ENCODE results near the gene OMA1. TPM values are rescaled to one million over a fixed set of nuclear protein-coding genes. Genes with fewer than 3 reads are reported as not detected.
A peak's percentile ranks its signal among the peaks of the same experiment; 100 is the strongest.

The OMA1 gene
- total and polyA plus RNA-seq, 7 donors, result 8.2 to 30.4 (median 18.0) TPM

DNA sequence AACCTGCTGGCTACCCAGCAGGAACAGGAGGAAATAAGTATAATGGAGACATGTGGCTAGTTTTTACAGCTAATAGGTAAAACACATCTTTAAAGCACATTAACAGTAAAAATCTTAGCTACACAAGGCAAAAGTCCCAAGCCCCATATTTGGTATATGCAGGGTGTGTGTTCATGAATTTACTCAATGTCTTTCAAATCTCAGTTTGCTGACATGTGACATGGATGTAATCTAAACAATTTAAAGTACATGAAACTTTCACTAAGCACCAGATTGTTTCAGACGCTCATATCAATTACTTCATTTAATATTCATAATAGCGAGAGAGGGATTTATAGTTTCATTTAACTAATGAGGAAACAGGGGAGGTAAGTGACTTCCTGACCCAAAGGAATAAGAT, 26.6 kb upstream of the OMA1 start:
- H3K27ac ChIP-seq, result no peak overlapping the region
- TF ChIP-seq, protein P1, sequence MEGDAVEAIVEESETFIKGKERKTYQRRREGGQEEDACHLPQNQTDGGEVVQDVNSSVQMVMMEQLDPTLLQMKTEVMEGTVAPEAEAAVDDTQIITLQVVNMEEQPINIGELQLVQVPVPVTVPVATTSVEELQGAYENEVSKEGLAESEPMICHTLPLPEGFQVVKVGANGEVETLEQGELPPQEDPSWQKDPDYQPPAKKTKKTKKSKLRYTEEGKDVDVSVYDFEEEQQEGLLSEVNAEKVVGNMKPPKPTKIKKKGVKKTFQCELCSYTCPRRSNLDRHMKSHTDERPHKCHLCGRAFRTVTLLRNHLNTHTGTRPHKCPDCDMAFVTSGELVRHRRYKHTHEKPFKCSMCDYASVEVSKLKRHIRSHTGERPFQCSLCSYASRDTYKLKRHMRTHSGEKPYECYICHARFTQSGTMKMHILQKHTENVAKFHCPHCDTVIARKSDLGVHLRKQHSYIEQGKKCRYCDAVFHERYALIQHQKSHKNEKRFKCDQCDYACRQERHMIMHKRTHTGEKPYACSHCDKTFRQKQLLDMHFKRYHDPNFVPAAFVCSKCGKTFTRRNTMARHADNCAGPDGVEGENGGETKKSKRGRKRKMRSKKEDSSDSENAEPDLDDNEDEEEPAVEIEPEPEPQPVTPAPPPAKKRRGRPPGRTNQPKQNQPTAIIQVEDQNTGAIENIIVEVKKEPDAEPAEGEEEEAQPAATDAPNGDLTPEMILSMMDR (IDR thresholded peaks at IDR 0.05), result no peak
- H3K4me1 ChIP-seq, result peaks cover 7% of the 10 kb centered on the region
- 58 to 75% (median 71%) methylated on average over 2 of the region's 2 CpGs for WGBS, 3 donors
- intact Hi-C loops (cut with DNase I), result no loop called here
- H3K4me3 ChIP-seq, result no peak overlapping the region
- no peak for DNase-seq
- no peaks in the 10 kb centered on the region for H3K9me3 ChIP-seq
- no peaks in the 10 kb centered on the region for H3K36me3 ChIP-seq (ENCODE audit: insufficient read depth in 1 of 2, low read depth in 1 of 2)
- no peak for ATAC-seq
- H3K27me3 ChIP-seq (ENCODE audit: insufficient read depth in 3 of 3, low read length in 2 of 3), result peaks cover 0 to 44% (median 7%) of the 10 kb centered on the region in 3 donors

DNA sequence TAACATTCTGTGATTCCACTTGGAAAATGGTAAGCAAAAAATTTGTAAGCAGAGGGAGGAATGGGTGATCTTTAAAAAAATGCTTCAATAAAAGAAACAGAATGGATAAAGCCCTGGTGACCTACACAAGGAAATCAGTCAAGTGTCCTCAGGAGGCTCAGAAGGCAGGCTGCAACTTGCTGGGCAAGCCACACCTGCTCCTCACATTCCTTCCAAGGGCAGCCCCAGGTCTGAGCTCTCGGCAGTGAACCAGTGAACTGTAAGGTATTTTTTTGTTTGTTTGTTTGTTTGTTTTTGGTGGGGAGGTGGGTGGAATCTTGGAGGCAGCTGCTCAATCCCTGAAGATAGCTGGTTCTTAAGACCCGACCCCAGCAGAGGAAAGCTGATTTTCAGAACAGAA, 26.2 kb upstream of the OMA1 start:
- Histone ChIP-seq H3K27ac (no peak overlapping the region), H3K36me3 (ENCODE audit: insufficient read depth in 1 of 2, low read depth in 1 of 2) (no peaks in the 10 kb centered on the region), H3K4me1 (peaks cover 11% of the 10 kb centered on the region), H3K4me3 (no peak overlapping the region), H3K27me3 (ENCODE audit: insufficient read depth in 3 of 3, low read length in 2 of 3) (peaks cover 0 to 40% (median 7%) of the 10 kb centered on the region in 3 donors), H3K9me3 (no peaks in the 10 kb centered on the region)
- DNase-seq, result no peak
- intact Hi-C loops (cut with DNase I), result no loop called here
- TF ChIP-seq, protein P1 (IDR thresholded peaks at IDR 0.05), result no peak
- WGBS, 3 donors, result 52 to 71% (median 67%) methylated on average over 2 of the region's 2 CpGs
- ATAC-seq, result no peak

DNA sequence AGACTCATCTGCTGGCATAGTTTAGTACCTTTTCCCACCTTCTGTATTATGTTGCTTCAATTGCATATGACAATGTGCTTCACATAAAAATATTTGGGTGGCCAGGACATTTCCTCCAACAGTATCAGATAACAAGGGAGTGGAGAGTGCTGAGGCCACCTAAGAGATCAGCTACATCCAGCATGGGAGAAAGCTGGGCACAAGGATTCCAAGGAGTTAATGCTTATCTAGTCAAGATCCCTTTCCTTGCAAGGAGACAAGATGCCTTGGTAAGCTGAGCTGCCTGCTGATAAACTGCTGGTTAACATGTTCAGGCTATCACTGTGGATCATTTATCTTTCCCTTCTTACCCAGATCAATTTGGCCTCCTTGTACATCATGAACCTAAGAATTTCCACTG, 25.1 kb upstream of the OMA1 start:
- no peak for DNase-seq
- Histone ChIP-seq H3K36me3 (ENCODE audit: insufficient read depth in 1 of 2, low read depth in 1 of 2) (no peaks in the 10 kb centered on the region), H3K4me3 (no peak overlapping the region), H3K9me3 (no peaks in the 10 kb centered on the region), H3K27ac (no peak overlapping the region), H3K4me1 (peaks cover 21% of the 10 kb centered on the region), H3K27me3 (ENCODE audit: insufficient read depth in 3 of 3, low read length in 2 of 3) (peaks cover 0 to 29% (median 0%) of the 10 kb centered on the region in 3 donors)
- no peak for ATAC-seq
- intact Hi-C loops (cut with DNase I), result no loop called here
- TF ChIP-seq, protein P1 (IDR thresholded peaks at IDR 0.05), result no peak

DNA sequence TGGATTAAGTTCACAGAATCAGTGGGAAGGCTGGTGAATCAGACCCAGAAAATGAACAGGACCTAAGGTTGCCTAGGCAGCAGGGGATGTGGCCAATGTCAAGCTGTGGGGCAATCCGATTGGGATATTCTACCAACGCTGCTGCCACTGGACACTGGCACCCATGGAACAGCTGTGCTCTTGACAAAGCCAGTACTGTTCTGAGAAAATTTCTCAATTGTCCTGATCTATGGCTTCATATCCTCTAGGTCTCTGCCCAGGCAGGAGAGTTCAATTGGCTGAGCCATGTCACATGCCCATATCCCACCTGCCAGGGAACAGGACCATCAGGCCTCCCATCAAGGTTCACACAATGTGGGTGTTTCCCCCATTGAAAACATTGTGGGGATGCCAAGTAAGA, 24.3 kb upstream of the OMA1 start:
- intact Hi-C loops (cut with DNase I), result no loop called here

DNA sequence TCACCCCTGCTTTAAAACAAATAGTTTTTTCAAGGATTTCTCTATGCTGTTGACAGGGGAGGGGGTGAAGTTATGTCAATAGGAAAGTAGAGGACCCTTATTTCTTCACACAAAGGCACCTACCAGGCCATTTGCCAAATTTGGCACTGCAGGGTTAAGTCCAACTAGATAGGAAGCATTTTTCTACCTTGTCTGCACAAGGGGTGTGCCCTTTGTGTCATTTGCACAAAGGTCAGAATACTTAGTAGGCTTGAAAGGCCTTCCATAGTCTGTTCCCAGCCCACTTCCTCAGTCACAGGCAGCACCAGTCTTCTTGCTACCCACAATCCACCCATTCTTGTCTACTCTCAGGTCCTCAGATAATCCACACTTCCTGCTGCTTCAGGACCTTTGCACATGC, 23.6 kb upstream of the OMA1 start:
- Histone ChIP-seq H3K4me3 (no peak overlapping the region), H3K9me3 (no peaks in the 10 kb centered on the region), H3K4me1 (peaks cover 21% of the 10 kb centered on the region), H3K27ac (no peak overlapping the region), H3K27me3 (ENCODE audit: insufficient read depth in 3 of 3, low read length in 2 of 3) (peaks cover 0 to 14% (median 0%) of the 10 kb centered on the region in 3 donors), H3K36me3 (ENCODE audit: insufficient read depth in 1 of 2, low read depth in 1 of 2) (no peaks in the 10 kb centered on the region)
- intact Hi-C loops (cut with DNase I), result no loop called here
- DNase-seq, result no peak
- no peak for ATAC-seq
- TF ChIP-seq, protein P1 (IDR thresholded peaks at IDR 0.05), result no peak

More for the DNA sequence above, 24.3 kb upstream of the OMA1 start:
- peaks cover 0 to 21% (median 0%) of the 10 kb centered on the region in 3 donors for H3K27me3 ChIP-seq (ENCODE audit: insufficient read depth in 3 of 3, low read length in 2 of 3)
- ATAC-seq (peak in 2 of 4 donors; percentile 50 to 63), DNase-seq (no peak)
- TF ChIP-seq, protein P1 (IDR thresholded peaks at IDR 0.05), result no peak
- 64 to 87% (median 68%) methylated on average over 2 of the region's 2 CpGs for WGBS, 3 donors
- H3K36me3 ChIP-seq (ENCODE audit: insufficient read depth in 1 of 2, low read depth in 1 of 2), result no peaks in the 10 kb centered on the region
- no peak overlapping the region for H3K27ac ChIP-seq
- H3K4me3 ChIP-seq, result no peak overlapping the region
- H3K9me3 ChIP-seq, result no peaks in the 10 kb centered on the region
- H3K4me1 ChIP-seq, result peaks cover 21% of the 10 kb centered on the region
